Endothelial cell of umbilical vein (primary cell): ENCODE results near the gene SLC24A3. TPM values are rescaled to one million over a fixed set of nuclear protein-coding genes. Genes with fewer than 3 reads are reported as not detected.

ENCODE experiments used
- BruUV-seq: library from RNA; stranded (reverse); fragments of 400-500 nt; replicated peaks from 2 replicates; lab custom pipeline; 2021; lab: Mats Ljungman, UMichigan
- CTCF ChIA-PET: fragments of 300-600, 350-600 bp; sonication (Branson Sonifier 250); formaldehyde crosslinking; loops from one replicate; lab custom pipeline; 2021; ENCODE audit warnings: antibody characterized with exemption, inconsistent platforms; lab: Charles Lee
- POLR2A ChIA-PET: fragments of 300-600, 350-600 bp; sonication (Branson Sonifier 250); formaldehyde crosslinking; loops from one replicate; lab custom pipeline; 2021; ENCODE audit warnings: antibody characterized with exemption, inconsistent platforms; lab: Charles Lee
- DNase-seq: peaks from one replicate; pipeline ENCODE4 v3.0.0-alpha.2; 2011; ENCODE audit warnings: low read depth, low spot score
- FAIRE-seq: peaks from 2 replicates; lab custom pipeline; 2011; peaks lifted over from hg19 to GRCh38; lab: Jason Lieb, UNC
- H2AFZ ChIP-seq: 2 replicates; pipeline ENCODE4 v1.6.0; 2012; ENCODE audit warnings: low read depth, low read length, control low read depth, inconsistent platforms
- H3K27ac ChIP-seq: 2 replicates; pipeline ENCODE4 v1.5.1; 2011; ENCODE audit warnings: low read depth, mild to moderate bottlenecking, control low read depth, low read length, moderate library complexity; ENCODE audit not compliant: insufficient read depth
- H3K27me3 ChIP-seq, 2 experiments: 2 replicates each; pipeline versions ENCODE4 v1.6.0 to v1.6.1; 2011; ENCODE audit warnings: low read length in 2 of 2, mixed read lengths in 1 of 2; ENCODE audit not compliant: control insufficient read depth in 2 of 2, insufficient read depth in 2 of 2
- H3K36me3 ChIP-seq, 2 experiments: 2 replicates in 1 of 2; 3 replicates in 1 of 2; pipeline ENCODE4 v1.5.1; 2011; ENCODE audit warnings: low read length in 2 of 2, mild to moderate bottlenecking in 1 of 2, moderate library complexity in 1 of 2; ENCODE audit not compliant: control insufficient read depth in 2 of 2, insufficient read depth in 2 of 2; ENCODE audit errors: extremely low read depth in 1 of 2
- H3K4me1 ChIP-seq: 3 replicates; pipeline ENCODE4 v1.5.1; 2011; ENCODE audit warnings: mild to moderate bottlenecking, low read length; ENCODE audit not compliant: control insufficient read depth, insufficient read depth; ENCODE audit errors: extremely low read depth
- H3K4me2 ChIP-seq: 2 replicates; pipeline ENCODE4 v1.6.1; 2011; ENCODE audit warnings: low read length, control low read depth, mixed read lengths; ENCODE audit not compliant: insufficient read depth
- H3K4me3 ChIP-seq, 3 experiments: fragments of 200-600 bp in 1 of 3; sonication (generic), shearing (Covaris generic) in 1 of 3; replicated peaks in 1 of 3; 2 replicates each; pipeline ENCODE4 v1.5.1; 2011 to 2016; ENCODE audit warnings: control low read depth in 3 of 3, low read length in 3 of 3, mild to moderate bottlenecking in 2 of 3, inconsistent platforms in 1 of 3, low read depth in 1 of 3, moderate library complexity in 1 of 3; ENCODE audit not compliant: insufficient read depth in 1 of 3
- H3K79me2 ChIP-seq: 2 replicates; pipeline ENCODE4 v1.6.0; 2012; ENCODE audit warnings: low read length, inconsistent platforms; ENCODE audit not compliant: control insufficient read depth, insufficient read depth
- H3K9ac ChIP-seq: replicated peaks from 2 replicates; pipeline ENCODE3; 2011; ENCODE audit warnings: low read length, control low read depth; ENCODE audit not compliant: insufficient read depth; ENCODE audit errors: extremely low read depth
- H3K9me1 ChIP-seq: replicated peaks from 3 replicates; pipeline ENCODE4 v1.6.0; 2011; ENCODE audit warnings: mild to moderate bottlenecking, low read length; ENCODE audit not compliant: control insufficient read depth, insufficient read depth; ENCODE audit errors: extremely low read depth
- H3K9me3 ChIP-seq: replicated peaks from 2 replicates; pipeline ENCODE4 v1.5.1; 2012; ENCODE audit warnings: low read length, inconsistent platforms; ENCODE audit not compliant: control insufficient read depth, insufficient read depth
- H4K20me1 ChIP-seq: replicated peaks from 2 replicates; pipeline ENCODE3; 2011; ENCODE audit warnings: mild to moderate bottlenecking, low read length; ENCODE audit not compliant: control insufficient read depth, insufficient read depth; ENCODE audit errors: extremely low read depth
- EZH2 ChIP-seq: IDR thresholded peaks from 2 replicates; pipeline ENCODE4 v1.6.1; 2012; ENCODE audit warnings: borderline replicate concordance, low read depth, mild to moderate bottlenecking, moderate library complexity, low read length, inconsistent platforms; ENCODE audit not compliant: severe bottlenecking
- FOS ChIP-seq: IDR thresholded peaks from 2 replicates; pipeline ENCODE4 v1.6.1; 2011; ENCODE audit warnings: mild to moderate bottlenecking, low read length, moderate library complexity, borderline replicate concordance; ENCODE audit not compliant: insufficient read depth
- GATA2 ChIP-seq: IDR thresholded peaks from 2 replicates; pipeline ENCODE4 v1.7.0; 2011; ENCODE audit warnings: low read depth, mild to moderate bottlenecking, moderate library complexity, mixed read lengths, low read length; ENCODE audit not compliant: insufficient read length, insufficient read depth
- JUN ChIP-seq: IDR thresholded peaks from 2 replicates; pipeline ENCODE4 v1.6.1; 2011; ENCODE audit warnings: borderline replicate concordance, low read depth; ENCODE audit not compliant: insufficient read length, insufficient read depth
- MYC ChIP-seq: IDR thresholded peaks from one replicate; pipeline ENCODE4 v1.6.1; 2011; ENCODE audit warnings: mild to moderate bottlenecking, low read depth, low read length
- POLR2A ChIP-seq: IDR thresholded peaks from 2 replicates; pipeline ENCODE4 v1.6.1; 2012; ENCODE audit warnings: low read depth, mild to moderate bottlenecking, control low read depth, low read length
- POLR2AphosphoS5 ChIP-seq: IDR thresholded peaks from 2 replicates; pipeline ENCODE4 v1.6.1; 2012; ENCODE audit warnings: low read depth, mild to moderate bottlenecking, control low read depth, low read length, moderate library complexity; ENCODE audit not compliant: insufficient read depth
- dilution Hi-C: fragments of 300-500 bp; cut with MboI; formaldehyde crosslinking; loops from one replicate; pipeline ENCODE4 v1.15.0; 2019; ENCODE audit warnings: low sequenced_read_pairs; ENCODE audit not compliant: extremely low pct_ligation_motif_present
- intact Hi-C: fragments of 100-400 bp; cut with micrococcal nuclease; formaldehyde crosslinking; loops from one replicate; pipeline ENCODE4 v1.10.0; 2022
- polyA plus RNA-seq, 4 experiments: library from polyadenylated mRNA; depleted of rRNA in 3 of 4; stranded (reverse) in 3 of 4; unstranded in 1 of 4; fragments of >200 nt; gene quantifications; 2 replicates each; pipeline versions ENCODE4 v1.2.1 to v1.2.3, GENCODE V29; 2011 to 2012; ENCODE audit warnings: missing spikeins in 1 of 4
- total RNA-seq: library from RNA; stranded (reverse); gene quantifications from 2 replicates; pipeline ENCODE4 v1.2.3, GENCODE V29; 2021
- TF ChIP-seq, protein P1 (sequence below): IDR thresholded peaks from 2 replicates; pipeline ENCODE4 v1.6.1; 2011; ENCODE audit not compliant: insufficient read depth, insufficient read length
- TF ChIP-seq, protein P2 (sequence below), 2 donors: IDR thresholded peaks; 1 replicate in 1 of 2; 2 replicates in 1 of 2; pipeline ENCODE4 v1.5.1; 2011; ENCODE audit warnings: low read length in 2 of 2, mild to moderate bottlenecking in 2 of 2, moderate library complexity in 2 of 2, control low read depth in 1 of 2, inconsistent platforms in 1 of 2, low read depth in 1 of 2; ENCODE audit not compliant: insufficient read depth in 1 of 2; ENCODE audit errors: extremely low read depth in 1 of 2

The SLC24A3 gene
- total and polyA plus RNA-seq, 2 donors (not counting 3 experiments of a cell fraction or from before 2014, with no cell fraction given) = not detected

DNA sequence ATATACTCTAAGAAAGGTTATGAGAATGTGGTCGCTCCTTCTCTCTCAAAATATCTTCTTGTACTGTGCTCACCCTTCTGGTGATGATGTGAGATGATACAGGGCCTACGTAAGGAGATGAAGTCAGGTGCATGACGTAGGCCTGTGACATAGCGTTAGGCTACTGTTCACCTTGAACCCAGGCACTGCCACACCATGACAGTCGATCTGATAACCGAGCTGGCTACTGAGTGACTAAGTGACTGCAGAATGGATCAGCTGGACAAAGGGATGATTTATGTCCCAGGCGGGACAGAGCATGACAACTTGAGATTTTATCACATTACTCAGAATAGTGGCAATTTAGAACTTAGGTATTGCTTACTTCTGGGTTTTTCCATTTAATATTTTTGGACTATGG is 11.2 kb downstream of the SLC24A3 start:
- Histone ChIP-seq H3K9me1 (no peaks in the 10 kb centered on the region), H3K79me2 (no peaks in the 10 kb centered on the region), H3K4me3 (no peak overlapping the region), H3K9ac (no peak overlapping the region), H3K4me2 (no peak overlapping the region), H4K20me1 (no peaks in the 10 kb centered on the region), H3K4me1 (no peaks in the 10 kb centered on the region), H3K27ac (no peak overlapping the region), H3K36me3 (no peaks in the 10 kb centered on the region), H3K27me3 (no peaks in the 10 kb centered on the region), H2AFZ (no peak overlapping the region), H3K9me3 (no peaks in the 10 kb centered on the region)
- CTCF ChIA-PET = no interaction called here
- intact Hi-C loops = no loop called here
- TF ChIP-seq POLR2A (no peak), EZH2 (no peak), FOS (no peak), JUN (no peak), GATA2 (no peak), MYC (no peak), POLR2AphosphoS5 (no peak)
- TF ChIP-seq, protein P1, sequence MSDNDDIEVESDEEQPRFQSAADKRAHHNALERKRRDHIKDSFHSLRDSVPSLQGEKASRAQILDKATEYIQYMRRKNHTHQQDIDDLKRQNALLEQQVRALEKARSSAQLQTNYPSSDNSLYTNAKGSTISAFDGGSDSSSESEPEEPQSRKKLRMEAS = no peak
- TF ChIP-seq, protein P2, sequence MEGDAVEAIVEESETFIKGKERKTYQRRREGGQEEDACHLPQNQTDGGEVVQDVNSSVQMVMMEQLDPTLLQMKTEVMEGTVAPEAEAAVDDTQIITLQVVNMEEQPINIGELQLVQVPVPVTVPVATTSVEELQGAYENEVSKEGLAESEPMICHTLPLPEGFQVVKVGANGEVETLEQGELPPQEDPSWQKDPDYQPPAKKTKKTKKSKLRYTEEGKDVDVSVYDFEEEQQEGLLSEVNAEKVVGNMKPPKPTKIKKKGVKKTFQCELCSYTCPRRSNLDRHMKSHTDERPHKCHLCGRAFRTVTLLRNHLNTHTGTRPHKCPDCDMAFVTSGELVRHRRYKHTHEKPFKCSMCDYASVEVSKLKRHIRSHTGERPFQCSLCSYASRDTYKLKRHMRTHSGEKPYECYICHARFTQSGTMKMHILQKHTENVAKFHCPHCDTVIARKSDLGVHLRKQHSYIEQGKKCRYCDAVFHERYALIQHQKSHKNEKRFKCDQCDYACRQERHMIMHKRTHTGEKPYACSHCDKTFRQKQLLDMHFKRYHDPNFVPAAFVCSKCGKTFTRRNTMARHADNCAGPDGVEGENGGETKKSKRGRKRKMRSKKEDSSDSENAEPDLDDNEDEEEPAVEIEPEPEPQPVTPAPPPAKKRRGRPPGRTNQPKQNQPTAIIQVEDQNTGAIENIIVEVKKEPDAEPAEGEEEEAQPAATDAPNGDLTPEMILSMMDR (IDR thresholded peaks at IDR 0.05; ENCODE audit: extremely low read depth in 1 of 2, insufficient read depth in 1 of 2, low read depth in 1 of 2, low read length in 2 of 2) = no peak
- DNase-seq = no peak
- dilution Hi-C loops = no loop called here
- no peak for FAIRE-seq
- POLR2A ChIA-PET = no interaction called here
- no TSS peak for BruUV-seq
